Esophagus muscularis mucosa (tissue), 4 donors: ENCODE results near the gene DOCK10. TPM values are rescaled to one million over a fixed set of nuclear protein-coding genes. Genes with fewer than 3 reads are reported as not detected.
"Not testable (repeated sequence)": the region's sequence is repeated elsewhere in the genome, so short reads cannot be mapped to it uniquely, and the experiment has no call there.

ENCODE experiments used
- DNase-seq: peaks from one replicate; pipeline ENCODE4 v3.0.0-alpha.2; 2017; ENCODE audit errors: extremely low spot score
- H3K27ac ChIP-seq, 4 donors: fragments of 200-600 bp; sonication (generic); replicated peaks in 1 of 4; 1 replicate in 3 of 4; 2 replicates in 1 of 4; pipeline ENCODE4 v1.5.1; 2016 to 2019; ENCODE audit warnings: mild to moderate bottlenecking in 1 of 4
- H3K27me3 ChIP-seq, 4 donors: fragments of 200-600 bp; sonication (generic); one replicate each; pipeline versions ENCODE4 v1.5.1 to v1.6.0; 2016 to 2019
- H3K36me3 ChIP-seq, 4 donors: fragments of 200-600 bp; sonication (generic); one replicate each; pipeline ENCODE4 v1.5.1; 2016 to 2019
- H3K4me1 ChIP-seq, 4 donors: fragments of 200-600 bp; sonication (generic); one replicate each; pipeline ENCODE4 v1.5.1; 2016 to 2019
- H3K4me3 ChIP-seq, 4 donors: fragments of 200-600 bp; sonication (generic); 1 replicate in 2 of 4; 2 replicates in 2 of 4; pipeline ENCODE4 v1.5.1; 2016 to 2019; ENCODE audit warnings: mild to moderate bottlenecking in 4 of 4, moderate library complexity in 1 of 4
- H3K9me3 ChIP-seq, 4 donors: fragments of 200-600 bp; sonication (generic); 1 replicate in 3 of 4; 2 replicates in 1 of 4; pipeline ENCODE4 v1.5.1; 2016 to 2019
- EP300 ChIP-seq: sonication (generic); formaldehyde crosslinking; IDR thresholded peaks from one replicate; pipeline ENCODE4 v1.6.1; 2017; ENCODE audit warnings: antibody characterized with exemption
- POLR2A ChIP-seq: fragments of 450-650 bp; IDR thresholded peaks from one replicate; pipeline ENCODE4 v1.6.1; 2017; ENCODE audit warnings: antibody characterized with exemption, moderate library complexity, mild to moderate bottlenecking, low read depth
- POLR2AphosphoS5 ChIP-seq, 2 donors: sonication (generic); formaldehyde crosslinking; IDR thresholded peaks; one replicate each; pipeline ENCODE4 v1.6.1; 2017; ENCODE audit warnings: antibody characterized with exemption in 2 of 2
- WGBS: methylation state at CpG from one replicate; pipeline ENCODE4 v1.1.5; 2018; 5-methylcytosine and 5-hydroxymethylcytosine counted together
- intact Hi-C: fragments of 100-400 bp; cut with DNase I; formaldehyde crosslinking; loops from one replicate; pipeline ENCODE4 v1.15.1; 2023
- total RNA-seq, 4 donors: library from RNA; depleted of rRNA; stranded (reverse); fragments of >200 nt; gene quantifications; one replicate each; pipeline versions ENCODE4 v1.1.0 to v1.2.1, GENCODE V29; 2016
- TF ChIP-seq, protein P1 (sequence below), 3 experiments: fragments of 200-600 bp in 2 of 3; fragments of 450-650 bp in 1 of 3; sonication (generic) in 2 of 3; IDR thresholded peaks; one replicate each; pipeline ENCODE4 v1.5.1; 2017 to 2019; ENCODE audit warnings: antibody characterized with exemption in 3 of 3, mild to moderate bottlenecking in 2 of 3, moderate library complexity in 1 of 3

The DOCK10 gene
- total RNA-seq, 4 donors from 2014 or later: 1.9 to 11.6 (median 6.3) TPM

DNA sequence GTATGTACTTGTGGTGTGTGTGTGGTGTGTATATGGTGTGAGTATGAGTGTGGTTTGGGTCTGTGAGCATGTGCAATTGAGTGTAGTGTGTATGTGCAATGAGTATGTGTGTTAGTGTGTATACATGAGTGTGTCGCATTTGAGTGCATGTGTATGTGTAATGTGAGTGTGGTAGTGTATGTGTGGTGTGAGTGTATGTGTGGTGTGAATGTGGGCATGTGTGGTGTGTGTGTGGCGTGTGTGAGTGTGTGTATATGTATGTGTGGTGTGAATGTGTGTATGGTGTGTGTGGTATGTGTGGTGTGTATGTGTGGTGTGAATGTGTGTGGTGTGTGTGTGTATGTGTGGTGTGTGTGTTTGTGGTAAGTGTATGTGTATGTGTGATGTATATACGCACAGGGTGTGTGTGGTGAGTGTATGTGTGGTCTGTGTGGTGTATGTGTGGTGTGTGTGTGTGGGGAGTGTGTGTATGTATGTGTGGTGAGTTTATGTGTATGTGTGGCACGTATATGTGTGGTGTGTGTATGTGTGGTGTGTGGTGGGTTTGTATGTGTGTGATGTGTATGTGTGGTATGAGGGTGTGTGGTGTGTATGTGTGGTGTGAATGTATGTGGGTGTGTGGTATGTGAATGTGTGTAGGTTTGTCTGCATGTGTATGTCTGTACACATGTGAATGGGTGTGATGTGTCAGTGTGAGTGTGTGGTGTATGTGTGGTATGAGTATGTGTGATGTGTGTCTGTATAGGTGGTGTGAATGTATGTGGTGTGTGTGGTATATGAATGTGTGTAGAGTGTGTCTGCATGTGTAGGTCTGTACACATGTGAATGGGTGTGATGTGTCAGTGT lies 123.4 kb downstream of the DOCK10 start:
- TF ChIP-seq POLR2A (no peak), POLR2AphosphoS5 (IDR thresholded peaks at IDR 0.05) (no peak), EP300 (no peak)
- TF ChIP-seq, protein P1, sequence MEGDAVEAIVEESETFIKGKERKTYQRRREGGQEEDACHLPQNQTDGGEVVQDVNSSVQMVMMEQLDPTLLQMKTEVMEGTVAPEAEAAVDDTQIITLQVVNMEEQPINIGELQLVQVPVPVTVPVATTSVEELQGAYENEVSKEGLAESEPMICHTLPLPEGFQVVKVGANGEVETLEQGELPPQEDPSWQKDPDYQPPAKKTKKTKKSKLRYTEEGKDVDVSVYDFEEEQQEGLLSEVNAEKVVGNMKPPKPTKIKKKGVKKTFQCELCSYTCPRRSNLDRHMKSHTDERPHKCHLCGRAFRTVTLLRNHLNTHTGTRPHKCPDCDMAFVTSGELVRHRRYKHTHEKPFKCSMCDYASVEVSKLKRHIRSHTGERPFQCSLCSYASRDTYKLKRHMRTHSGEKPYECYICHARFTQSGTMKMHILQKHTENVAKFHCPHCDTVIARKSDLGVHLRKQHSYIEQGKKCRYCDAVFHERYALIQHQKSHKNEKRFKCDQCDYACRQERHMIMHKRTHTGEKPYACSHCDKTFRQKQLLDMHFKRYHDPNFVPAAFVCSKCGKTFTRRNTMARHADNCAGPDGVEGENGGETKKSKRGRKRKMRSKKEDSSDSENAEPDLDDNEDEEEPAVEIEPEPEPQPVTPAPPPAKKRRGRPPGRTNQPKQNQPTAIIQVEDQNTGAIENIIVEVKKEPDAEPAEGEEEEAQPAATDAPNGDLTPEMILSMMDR (IDR thresholded peaks at IDR 0.05): no peak

DNA sequence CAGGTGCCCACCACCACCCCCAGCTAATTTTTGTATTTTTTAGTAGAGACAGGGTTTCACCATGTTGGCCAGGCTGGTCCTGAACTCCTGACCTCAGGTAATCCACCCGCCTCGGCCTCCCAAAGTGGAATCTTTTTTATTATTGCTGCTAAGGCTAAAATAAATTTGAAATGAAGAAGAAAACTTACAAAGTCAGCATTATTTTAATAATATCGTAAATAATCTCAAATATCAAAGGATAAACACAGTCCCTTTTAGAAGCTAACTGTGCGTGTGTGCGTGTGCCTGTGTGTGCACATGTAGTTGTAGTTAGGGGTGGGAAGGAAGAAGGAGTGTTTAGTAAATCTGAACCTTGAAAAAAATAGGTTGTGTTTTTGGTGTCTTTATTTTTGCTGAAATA lies 125.0 kb downstream of the DOCK10 start:
- H3K27ac ChIP-seq, H3K9me3 ChIP-seq, intact Hi-C loops, H3K27me3 ChIP-seq, H3K36me3 ChIP-seq, H3K4me1 ChIP-seq, H3K4me3 ChIP-seq, DNase-seq: not testable (repeated sequence)
- WGBS: 96% methylated on average over 5 of the region's 5 CpGs

More for the DNA sequence above, 123.4 kb downstream of the DOCK10 start:
- Histone ChIP-seq H3K4me1 (no peaks in the 10 kb centered on the region), H3K36me3 (no peaks in the 10 kb centered on the region), H3K4me3 (no peak overlapping the region), H3K9me3 (no peaks in the 10 kb centered on the region), H3K27ac (no peak overlapping the region), H3K27me3 (no peaks in the 10 kb centered on the region)
- intact Hi-C loops: no loop called here
- WGBS: 95% methylated on average over 4 of the region's 4 CpGs
- DNase-seq: no peak

DNA sequence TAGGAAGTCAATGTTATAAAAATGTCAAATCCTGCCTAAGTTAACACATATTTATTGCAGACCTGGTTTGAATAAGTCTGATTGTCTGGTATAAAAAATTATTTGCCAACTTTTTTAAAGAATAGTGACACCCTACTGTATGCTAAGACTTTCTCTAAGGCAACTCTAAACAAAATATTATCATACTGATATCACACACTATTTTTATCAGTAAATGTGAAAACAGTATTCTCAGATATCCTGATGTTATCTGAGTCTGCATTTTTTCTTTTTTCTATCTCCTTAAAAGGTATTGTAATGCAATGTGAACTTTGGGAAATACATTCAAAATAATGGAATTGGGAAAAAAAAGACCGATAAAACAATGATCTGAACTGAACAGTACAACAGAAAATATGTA lies 127.1 kb downstream of the DOCK10 start:
- H3K9me3 ChIP-seq: no peaks in the 10 kb centered on the region
- H3K27ac ChIP-seq: no peak overlapping the region
- intact Hi-C loops: no loop called here
- no peaks in the 10 kb centered on the region for H3K36me3 ChIP-seq
- H3K4me3 ChIP-seq: no peak overlapping the region
- no peak for TF ChIP-seq POLR2AphosphoS5 (IDR thresholded peaks at IDR 0.05)
- TF ChIP-seq POLR2A: no peak
- TF ChIP-seq, protein P1 (IDR thresholded peaks at IDR 0.05): no peak
- no peak for TF ChIP-seq EP300
- no peak for DNase-seq
- no peaks in the 10 kb centered on the region for H3K27me3 ChIP-seq
- H3K4me1 ChIP-seq: peaks cover 3 to 7% (median 6%) of the 10 kb centered on the region in 4 donors
- WGBS: 89% methylated on average over 1 of the region's 1 CpG

DNA sequence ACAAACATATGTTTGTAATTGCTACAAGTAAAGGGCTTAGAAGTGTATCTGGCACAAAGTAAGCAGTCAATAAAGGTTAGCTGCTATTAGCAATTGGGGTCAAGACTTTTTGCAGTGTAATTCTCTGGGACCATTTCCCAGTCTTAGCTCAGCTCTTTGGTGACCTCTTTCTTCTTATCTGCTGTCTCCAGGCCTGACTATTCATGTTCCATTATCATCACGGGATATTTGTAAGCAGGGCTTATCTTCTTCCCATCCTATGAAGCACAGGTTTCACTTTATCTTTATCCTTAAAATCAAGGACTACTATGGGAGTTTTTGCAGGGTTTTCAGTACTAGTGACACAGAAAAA lies 131.7 kb downstream of the DOCK10 start:
- WGBS: 44% methylated on average over 1 of the region's 1 CpG
- peak overlapping the region; percentile 22 to 72 (median 31) for H3K27ac ChIP-seq
- DNase-seq: no peak
- H3K4me3 ChIP-seq: peak overlapping the region in 1 of 4 donors; percentile 14
- intact Hi-C loops: no loop called here
- TF ChIP-seq, protein P1 (IDR thresholded peaks at IDR 0.05): no peak
- TF ChIP-seq POLR2A (no peak), POLR2AphosphoS5 (IDR thresholded peaks at IDR 0.05) (no peak), EP300 (no peak)
- no peaks in the 10 kb centered on the region for H3K9me3 ChIP-seq
- no peaks in the 10 kb centered on the region for H3K36me3 ChIP-seq
- peaks cover 8 to 13% (median 11%) of the 10 kb centered on the region in 4 donors for H3K4me1 ChIP-seq
- no peaks in the 10 kb centered on the region for H3K27me3 ChIP-seq

DNA sequence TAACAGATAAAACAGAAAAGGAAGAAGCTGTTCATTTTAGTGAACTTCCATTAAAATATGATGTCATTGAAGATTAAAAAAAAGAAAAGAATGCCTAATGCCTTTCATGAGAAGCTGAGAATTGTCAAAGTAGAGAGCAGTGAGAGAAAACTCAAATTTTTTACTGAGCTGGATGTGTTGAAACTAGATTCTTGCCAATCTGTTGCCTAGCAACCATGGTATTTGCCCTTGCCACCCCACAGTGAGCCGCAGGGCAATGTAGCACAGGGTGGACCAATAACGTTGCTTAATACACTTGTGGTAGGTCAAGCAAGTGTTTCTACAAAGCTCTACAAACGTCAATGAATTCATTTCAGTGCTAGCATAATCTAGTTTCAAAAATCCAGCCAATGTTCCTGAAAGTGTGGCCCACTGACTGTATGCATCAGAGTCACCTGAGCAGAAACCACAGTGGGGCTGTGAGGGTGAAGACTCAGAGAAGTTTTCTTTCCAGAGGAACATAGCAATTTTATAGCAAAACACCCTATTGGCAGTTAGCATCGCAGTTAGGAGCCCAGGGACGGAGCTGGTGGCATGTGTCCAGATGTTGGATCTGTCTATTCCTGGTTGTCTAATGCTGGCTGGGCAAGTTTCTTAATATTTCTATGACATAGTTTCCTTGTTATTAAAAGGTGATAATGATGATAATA lies 132.2 kb downstream of the DOCK10 start:
- peak overlapping the region; percentile 22 to 72 (median 31) for H3K27ac ChIP-seq
- peak overlapping the region in 1 of 4 donors; percentile 14 for H3K4me3 ChIP-seq
- H3K4me1 ChIP-seq: peaks cover 8 to 13% (median 11%) of the 10 kb centered on the region in 4 donors
- intact Hi-C loops: no loop called here
- TF ChIP-seq, protein P1 (IDR thresholded peaks at IDR 0.05): no peak
- peak in 1 of 2 donors; percentile 15 for TF ChIP-seq POLR2AphosphoS5 (IDR thresholded peaks at IDR 0.05)
- 24% methylated on average over 5 of the region's 5 CpGs for WGBS
- no peaks in the 10 kb centered on the region for H3K27me3 ChIP-seq
- no peak for DNase-seq
- no peaks in the 10 kb centered on the region for H3K36me3 ChIP-seq
- no peaks in the 10 kb centered on the region for H3K9me3 ChIP-seq
